Esophagus muscularis mucosa (tissue), 4 donors: Measurements from ENCODE around the gene TMTC3. TPM values are rescaled to one million over a fixed set of nuclear protein-coding genes. Genes with fewer than 3 reads are reported as not detected.

Source experiments
- DNase-seq: peaks from one replicate; pipeline ENCODE4 v3.0.0-alpha.2; 2017; ENCODE audit errors: extremely low spot score
- H3K27ac ChIP-seq, 4 donors: fragments of 200-600 bp; sonication (generic); replicated peaks in 1 of 4; 1 replicate in 3 of 4; 2 replicates in 1 of 4; pipeline ENCODE4 v1.5.1; 2016 to 2019; ENCODE audit warnings: mild to moderate bottlenecking in 1 of 4
- H3K27me3 ChIP-seq, 4 donors: fragments of 200-600 bp; sonication (generic); one replicate each; pipeline versions ENCODE4 v1.5.1 to v1.6.0; 2016 to 2019
- H3K36me3 ChIP-seq, 4 donors: fragments of 200-600 bp; sonication (generic); one replicate each; pipeline ENCODE4 v1.5.1; 2016 to 2019
- H3K4me1 ChIP-seq, 4 donors: fragments of 200-600 bp; sonication (generic); one replicate each; pipeline ENCODE4 v1.5.1; 2016 to 2019
- H3K4me3 ChIP-seq, 4 donors: fragments of 200-600 bp; sonication (generic); 1 replicate in 2 of 4; 2 replicates in 2 of 4; pipeline ENCODE4 v1.5.1; 2016 to 2019; ENCODE audit warnings: mild to moderate bottlenecking in 4 of 4, moderate library complexity in 1 of 4
- H3K9me3 ChIP-seq, 4 donors: fragments of 200-600 bp; sonication (generic); 1 replicate in 3 of 4; 2 replicates in 1 of 4; pipeline ENCODE4 v1.5.1; 2016 to 2019
- CTCF ChIP-seq, 3 experiments: fragments of 200-600 bp in 2 of 3; fragments of 450-650 bp in 1 of 3; sonication (generic) in 2 of 3; IDR thresholded peaks; one replicate each; pipeline ENCODE4 v1.5.1; 2017 to 2019; ENCODE audit warnings: antibody characterized with exemption in 3 of 3, mild to moderate bottlenecking in 2 of 3, moderate library complexity in 1 of 3
- EP300 ChIP-seq: sonication (generic); formaldehyde crosslinking; IDR thresholded peaks from one replicate; pipeline ENCODE4 v1.6.1; 2017; ENCODE audit warnings: antibody characterized with exemption
- POLR2A ChIP-seq: fragments of 450-650 bp; IDR thresholded peaks from one replicate; pipeline ENCODE4 v1.6.1; 2017; ENCODE audit warnings: antibody characterized with exemption, moderate library complexity, mild to moderate bottlenecking, low read depth
- POLR2AphosphoS5 ChIP-seq, 2 donors: sonication (generic); formaldehyde crosslinking; IDR thresholded peaks; one replicate each; pipeline ENCODE4 v1.6.1; 2017; ENCODE audit warnings: antibody characterized with exemption in 2 of 2
- WGBS: methylation state at CpG from one replicate; pipeline ENCODE4 v1.1.5; 2018; 5-methylcytosine and 5-hydroxymethylcytosine counted together
- intact Hi-C: fragments of 100-400 bp; cut with DNase I; formaldehyde crosslinking; loops from one replicate; pipeline ENCODE4 v1.15.1; 2023
- total RNA-seq, 4 donors: library from RNA; depleted of rRNA; stranded (reverse); fragments of >200 nt; gene quantifications; one replicate each; pipeline versions ENCODE4 v1.1.0 to v1.2.1, GENCODE V29; 2016

TMTC3 gene
- total RNA-seq, 4 donors from 2014 or later: 16.9 to 22.2 (median 18.3) TPM

- Histone ChIP-seq H3K9me3 (no peaks in the 10 kb centered on the region), H3K36me3 (no peaks in the 10 kb centered on the region), H3K27ac (no peak overlapping the region), H3K4me1 (peaks cover 0 to 38% (median 21%) of the 10 kb centered on the region in 4 donors), H3K4me3 (no peak overlapping the region), H3K27me3 (no peaks in the 10 kb centered on the region)
- TF ChIP-seq POLR2A (no peak), POLR2AphosphoS5 (IDR thresholded peaks at IDR 0.05) (no peak)
- intact Hi-C loops: loop anchor here (10.0 kb wide), 1 partner anchor 318 kb away; no protein-coding TSS in a partner anchor
- no peak for DNase-seq
- WGBS: 78% methylated on average over 2 of the region's 2 CpGs
These were observed 105.1 kb downstream of the TMTC3 start for GRCh38 chr12:88247241-88247643.

- no peak for DNase-seq
- H3K4me1 ChIP-seq: peaks cover 0 to 41% (median 27%) of the 10 kb centered on the region in 4 donors
- H3K4me3 ChIP-seq: no peak overlapping the region
- no peaks in the 10 kb centered on the region for H3K9me3 ChIP-seq
- no peaks in the 10 kb centered on the region for H3K36me3 ChIP-seq
- no peaks in the 10 kb centered on the region for H3K27me3 ChIP-seq
- H3K27ac ChIP-seq: no peak overlapping the region
- intact Hi-C loops: loop anchor here (10.0 kb wide), 1 partner anchor 316 kb away; no protein-coding TSS in a partner anchor
- TF ChIP-seq EP300: no peak
- no peak for TF ChIP-seq POLR2AphosphoS5 (IDR thresholded peaks at IDR 0.05)
- no peak for TF ChIP-seq POLR2A
- no peak for TF ChIP-seq CTCF (IDR thresholded peaks at IDR 0.05)
- WGBS: 100% methylated on average over 1 of the region's 1 CpG
These were observed 106.5 kb downstream of the TMTC3 start for GRCh38 chr12:88248606-88249005.

Other genes with a start within 250 kb of the TMTC3 start
- not detected for gene C12orf50, start 112.9 kb upstream of the TMTC3 start, total RNA-seq
- gene CEP290, start 219 bp upstream of the TMTC3 start, total RNA-seq: 10 to 100 TPM in 3 of 4 donors, 1 to 10 TPM in 1; 8.1 to 18.1 (median 13.6) TPM